Spleen (tissue), 7 donors: ENCODE data around the gene TMEM132C.

Source experiments
- CTCF ChIP-seq, 11 experiments: fragments of 200-600 bp in 7 of 11; fragments of 450-650 bp in 4 of 11; sonication (generic) in 4 of 11; IDR thresholded peaks in 8 of 11; conservative IDR thresholded peaks in 3 of 11; 1 replicate in 7 of 11; 2 replicates in 4 of 11; pipeline versions ENCODE4 v1.4.0 to v1.8.0; 2016 to 2021; ENCODE audit warnings: antibody characterized with exemption in 11 of 11, inconsistent platforms in 4 of 11, mild to moderate bottlenecking in 1 of 11
- POLR2A ChIP-seq, 3 donors: fragments of 450-650 bp; IDR thresholded peaks; one replicate each; pipeline ENCODE4 v1.5.1; 2017; ENCODE audit warnings: antibody characterized with exemption in 3 of 3, mild to moderate bottlenecking in 1 of 3
- POLR2AphosphoS5 ChIP-seq, 3 donors: sonication (generic); formaldehyde crosslinking; IDR thresholded peaks; one replicate each; pipeline ENCODE4 v1.5.1; 2017; ENCODE audit warnings: antibody characterized with exemption in 3 of 3
- donor health status: DM: no; HTN: no; CAD: no; lungs with moderate emphysema.
- donor health status: DM: no; HTN: no; CAD: no.
- donor health status: DM: no; HTN: no; CAD: no.

- no peak for TF ChIP-seq CTCF (IDR thresholded peaks at IDR 0.05 in 8 of 11, conservative IDR thresholded peaks at IDR 0.05 in 3 of 11)
- no peak for TF ChIP-seq POLR2A (IDR thresholded peaks at IDR 0.05)
- no peak for TF ChIP-seq POLR2AphosphoS5 (IDR thresholded peaks at IDR 0.05)
These were observed 204.5 kb downstream of the TMEM132C start for GRCh38 chr12:128471491-128471890.
